Fibroblast of skin of abdomen (primary cell): ENCODE results near the gene MFRP.

Experiments used
- DNase-seq: peaks from one replicate; pipeline ENCODE4 v3.0.0-alpha.2; 2013

Gene MFRP

DNA sequence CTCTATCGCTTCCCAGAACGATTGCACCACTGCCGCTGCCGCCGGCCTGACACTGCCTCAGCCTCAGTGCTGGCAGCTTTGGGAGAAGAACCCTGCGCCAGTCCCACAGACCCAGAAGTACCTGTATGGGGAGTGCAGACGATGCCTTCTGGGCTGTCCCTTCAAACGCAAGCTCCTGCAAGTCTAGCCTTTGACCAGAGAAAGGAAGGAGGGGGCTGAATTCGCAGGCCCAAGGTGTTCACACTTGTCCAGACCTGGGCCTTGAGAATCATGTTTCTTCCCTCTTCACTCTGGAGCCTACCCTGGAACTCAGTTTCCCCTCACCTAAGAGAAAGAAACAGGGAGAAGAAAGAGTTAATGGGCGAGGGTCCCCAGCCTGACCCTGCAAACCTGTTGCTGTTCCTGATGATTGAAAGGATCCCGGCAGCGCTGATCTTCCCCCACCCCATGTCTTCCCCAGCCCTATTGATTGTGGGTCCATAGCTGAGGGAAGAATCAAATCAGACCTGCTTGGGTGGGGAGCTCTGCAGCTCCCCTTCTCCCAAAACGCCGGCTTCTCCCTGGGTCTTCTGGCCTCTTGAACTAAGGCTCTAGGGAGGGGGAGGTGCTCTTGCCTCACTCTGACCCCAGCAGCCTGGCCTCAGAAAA lies 28.8 kb downstream of the MFRP start:
- DNase-seq: no peak

GRCh38 chr11:119316729-119317591 lies 29.5 kb downstream of the MFRP start, which contains the start of gene MCAM:
MCAM (minus strand) TSS chr11:119317130; CDS start chr11:119317101, 29 bp downstream.
- peak; percentile 63 for DNase-seq

DNA sequence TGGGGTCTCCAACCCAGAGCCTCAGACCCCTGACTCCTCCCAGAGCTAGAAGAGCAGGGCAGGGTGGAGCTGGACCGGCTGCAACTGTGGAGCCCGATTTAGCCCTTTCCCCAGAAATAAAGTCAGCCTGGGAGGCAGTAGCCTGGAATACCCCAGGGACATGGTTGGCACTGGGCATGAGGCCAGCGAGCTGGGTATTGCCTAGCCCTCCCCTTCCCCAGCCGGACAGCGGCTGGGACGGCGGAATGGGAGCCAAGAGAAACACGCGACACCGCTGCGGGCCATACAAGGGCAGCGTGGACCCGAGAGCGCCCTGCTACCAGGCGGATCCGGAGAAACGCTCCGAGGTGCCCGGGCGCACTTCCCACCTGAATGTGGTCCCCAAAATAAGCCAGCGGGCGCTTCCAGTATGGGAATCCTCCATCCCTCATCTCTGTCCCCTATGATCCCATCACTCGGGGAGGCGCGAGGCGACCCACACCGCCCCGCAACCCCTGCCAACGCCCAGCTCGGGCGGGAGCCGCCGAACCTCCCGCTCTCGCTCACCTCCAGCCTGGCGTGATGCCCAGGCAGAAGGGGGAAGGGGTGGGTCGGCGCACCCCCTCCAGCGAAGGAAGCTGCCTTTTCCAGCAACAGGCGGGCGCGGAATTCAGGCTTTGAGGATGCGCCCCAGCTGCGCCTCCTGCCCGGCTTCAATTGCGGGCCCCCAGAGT lies 30.3 kb downstream of the MFRP start:
- DNase-seq: no peak

- DNase-seq: peak; percentile 34
These were observed 31.1 kb downstream of the MFRP start for GRCh38 chr11:119315131-119316015.

- DNase-seq: no peak
These were observed 31.8 kb downstream of the MFRP start for GRCh38 chr11:119314726-119315125.

DNA sequence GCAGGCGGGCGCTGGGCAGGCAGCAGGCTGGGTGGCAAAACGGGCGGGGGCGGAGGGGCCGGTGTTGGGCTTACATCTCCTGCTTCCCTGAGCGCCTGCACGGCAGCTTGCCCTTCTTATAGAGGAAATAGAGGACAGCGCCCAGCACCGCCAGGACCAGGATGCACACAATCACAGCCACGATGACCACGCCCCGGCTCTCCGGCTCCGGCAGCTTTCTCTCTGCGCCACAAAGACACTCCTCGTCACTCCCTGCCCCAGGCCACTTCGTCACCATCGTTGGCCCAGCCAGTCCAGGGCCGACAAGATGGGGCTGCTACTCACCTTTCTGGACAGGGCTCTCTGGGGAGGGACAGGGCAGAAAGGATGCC lies 35.8 kb downstream of the MFRP start:
- DNase-seq: no peak

- DNase-seq: no peak
These were observed 36.4 kb downstream of the MFRP start for GRCh38 chr11:119309953-119310681.

DNA sequence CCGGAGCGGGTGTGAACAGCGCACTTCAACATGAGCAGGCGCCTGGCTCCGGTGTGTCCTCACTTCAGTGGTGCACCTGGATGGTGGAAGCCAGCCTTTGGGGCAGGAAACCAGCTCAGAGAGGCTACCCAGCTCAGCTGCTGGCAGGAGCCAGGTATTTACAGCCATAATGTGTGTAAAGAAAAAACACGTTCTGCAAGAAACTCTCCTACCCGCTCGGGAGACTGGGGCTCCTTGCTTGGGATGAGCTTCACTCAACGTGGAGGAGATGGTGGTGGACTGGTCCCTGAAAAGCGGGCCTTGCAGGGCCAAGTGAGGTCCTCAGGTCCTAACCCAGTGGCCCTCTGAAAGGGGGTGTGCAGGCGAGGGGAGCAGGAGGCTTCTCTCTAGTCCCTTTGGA lies 37.1 kb downstream of the MFRP start:
- DNase-seq: no peak

GRCh38 chr11:119307974-119308373 lies 38.5 kb downstream of the MFRP start:
- DNase-seq: no peak

DNA sequence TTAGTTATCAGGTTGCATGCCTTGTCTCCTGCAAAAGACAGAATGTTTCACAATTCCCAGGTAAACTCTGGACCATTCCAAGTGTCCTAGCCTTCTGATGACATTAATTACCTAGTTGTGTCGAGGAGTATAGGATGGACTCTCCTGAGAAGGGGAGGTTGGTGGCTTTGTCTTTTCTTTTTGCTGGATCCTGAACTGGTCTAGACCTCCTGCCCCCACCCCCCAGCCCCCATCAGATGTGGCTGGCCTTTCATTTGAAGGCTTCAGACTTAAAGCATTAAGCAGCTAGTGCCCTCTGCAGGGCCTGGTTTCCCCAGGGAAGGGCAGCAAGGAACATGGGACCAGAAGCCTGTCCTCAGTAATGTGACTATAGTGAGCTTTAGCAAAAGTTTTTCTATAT lies 39.3 kb downstream of the MFRP start:
- DNase-seq: no peak

GRCh38 chr11:119306373-119306890 lies 40.1 kb downstream of the MFRP start:
- peak; percentile 50 for DNase-seq

DNA sequence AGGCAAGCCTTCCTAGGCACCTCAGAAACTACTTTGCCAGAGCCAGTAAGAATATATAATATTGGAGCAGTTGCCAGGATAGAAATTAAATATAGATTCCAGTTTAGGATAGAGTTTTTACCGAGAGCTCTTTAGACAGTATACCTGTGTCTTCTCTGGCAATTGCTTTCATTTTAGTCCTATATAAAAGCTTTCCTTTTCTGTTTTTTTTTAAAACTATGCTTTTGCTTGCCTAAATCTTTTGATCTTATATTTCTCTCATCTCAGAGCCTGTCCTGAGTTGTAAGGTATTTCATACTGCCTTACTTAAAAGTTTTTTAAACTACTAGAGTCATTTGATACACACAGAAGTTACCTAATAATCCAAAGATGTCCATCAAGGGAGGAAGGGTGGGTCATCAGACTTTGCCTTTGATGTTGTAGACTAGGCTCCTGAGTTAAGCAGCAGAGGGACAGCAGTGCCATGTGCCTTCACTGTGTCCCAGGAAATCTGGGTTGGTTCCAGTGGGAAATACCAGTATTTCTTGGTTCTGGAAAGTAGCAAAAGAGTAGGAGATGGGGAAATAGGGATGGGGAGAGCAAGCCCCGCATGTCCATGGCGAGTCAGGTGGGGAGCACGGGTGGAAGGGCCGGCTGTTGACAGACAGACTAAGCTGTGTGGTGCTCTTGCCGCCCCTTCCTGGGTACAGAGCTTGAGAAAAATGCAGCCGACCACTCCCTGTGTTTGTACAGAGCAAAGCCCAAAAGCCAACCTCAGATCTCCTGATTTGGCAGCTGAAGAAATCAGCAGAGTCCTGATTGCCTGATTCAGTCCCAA lies 40.7 kb downstream of the MFRP start:
- DNase-seq: no peak

DNA sequence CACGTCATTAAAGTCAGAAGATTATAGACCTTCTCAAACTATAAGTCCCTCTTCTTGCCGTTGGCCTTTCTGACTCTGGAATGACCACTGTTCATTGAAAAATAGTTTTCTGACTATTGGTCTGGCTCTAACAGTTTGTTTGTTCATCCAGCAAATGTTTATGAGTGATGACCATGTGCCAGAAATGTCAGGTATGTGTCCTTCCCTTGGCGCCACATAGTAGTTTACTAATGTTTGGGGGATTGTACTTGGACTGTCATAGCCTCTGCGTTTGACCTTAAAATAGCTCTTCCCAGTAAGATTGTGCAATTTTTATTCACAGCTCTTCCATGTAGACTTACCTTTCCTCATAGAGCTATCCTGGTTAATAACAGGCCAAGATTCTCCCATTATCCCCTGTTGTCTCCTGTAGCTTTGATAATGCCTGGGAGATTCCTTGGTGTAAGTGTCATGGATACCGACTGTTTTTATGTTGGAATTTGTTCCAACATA lies 43.2 kb downstream of the MFRP start:
- no peak for DNase-seq

- DNase-seq: no peak
These were observed 46.1 kb downstream of the MFRP start for GRCh38 chr11:119300198-119300964.

DNA sequence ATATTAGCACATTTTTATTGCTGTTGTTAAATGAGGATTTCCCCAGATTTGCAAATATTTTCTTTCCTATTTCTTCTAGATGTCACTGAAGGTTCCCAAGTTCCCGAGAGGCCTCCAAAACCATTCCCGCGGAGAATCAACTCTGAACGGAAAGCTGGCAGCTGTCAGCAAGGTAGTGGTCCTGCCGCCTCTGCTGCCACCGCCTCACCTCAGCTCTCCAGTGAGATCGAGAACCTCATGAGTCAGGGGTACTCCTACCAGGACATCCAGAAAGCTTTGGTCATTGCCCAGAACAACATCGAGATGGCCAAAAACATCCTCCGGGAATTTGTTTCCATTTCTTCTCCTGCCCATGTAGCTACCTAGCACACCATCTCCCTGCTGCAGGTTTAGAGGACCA lies 47.1 kb downstream of the MFRP start:
- DNase-seq: no peak

GRCh38 chr11:119298726-119299125 lies 47.8 kb downstream of the MFRP start:
- DNase-seq: no peak

GRCh38 chr11:119297938-119298337 lies 48.6 kb downstream of the MFRP start:
- no peak for DNase-seq

GRCh38 chr11:119295178-119295577 lies 51.3 kb downstream of the MFRP start:
- DNase-seq: peak; percentile 18

DNA sequence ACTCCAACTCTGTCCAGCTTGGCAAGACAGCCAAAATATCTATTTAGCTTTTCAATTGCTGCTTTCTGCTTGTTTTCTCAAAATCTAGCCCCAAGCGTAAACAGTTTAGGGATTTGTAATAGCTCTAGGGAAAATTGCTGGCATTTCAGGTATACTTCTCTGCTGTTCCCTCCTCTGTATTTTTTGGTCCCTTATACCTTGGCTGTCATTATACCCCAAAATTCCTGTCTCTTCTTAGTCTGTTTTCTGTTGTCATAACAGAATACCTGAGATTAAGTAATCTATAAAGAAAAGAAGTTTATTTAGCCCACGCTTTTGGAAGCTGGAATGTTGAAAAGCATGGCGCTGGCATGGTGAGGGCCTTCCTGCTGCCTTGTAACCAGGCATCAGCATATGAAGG lies 53.0 kb downstream of the MFRP start:
- no peak for DNase-seq
